OCI-LY3 (cell line): ENCODE measurements around the gene CCNA1.

Experiments
- CTCF ChIP-seq: fragments of 200-600, 300-600 bp; sonication (generic); IDR thresholded peaks from 2 replicates; pipeline ENCODE4 v1.5.1; 2014; ENCODE audit warnings: antibody characterized with exemption, low read length, low read depth
- EZH2phosphoT487 ChIP-seq: fragments of 200-600 bp; shearing (Covaris generic); IDR thresholded peaks from 2 replicates; pipeline ENCODE4 v1.6.1; 2018; ENCODE audit warnings: antibody characterized with exemption, mixed run types, low read depth

- TF ChIP-seq CTCF (no peak), EZH2phosphoT487 (no peak)
These were observed 6.5 kb downstream of the CCNA1 start for GRCh38 chr13:36438594-36439483.
